NB4 (cell line): ENCODE results near the gene IRAK1.

ENCODE experiments used
- CTCF ChIP-seq: IDR thresholded peaks from one replicate; pipeline ENCODE4 v1.5.1; 2012; ENCODE audit warnings: low read depth, low read length
- POLR2A ChIP-seq: IDR thresholded peaks from 2 replicates; pipeline ENCODE4 v1.6.1; 2011; ENCODE audit warnings: mild to moderate bottlenecking; ENCODE audit not compliant: insufficient read length; ENCODE audit errors: extremely low read depth

- TF ChIP-seq CTCF (no peak), POLR2A (no peak)
Measured at GRCh38 chrX:153984351-153985178, 35.1 kb downstream of the IRAK1 start.
